Measurements from ENCODE around the gene FAM193A.

The FAM193A gene

GRCh38 chr4:2754848-2755819, 218.7 kb downstream of the FAM193A start:
- H3K27me3 ChIP-seq (replicated peaks; ENCODE audit: control insufficient read depth, insufficient read depth, low read length): no peaks in the 10 kb centered on the region
- H3K36me3 ChIP-seq (ENCODE audit: control insufficient read depth, insufficient read depth, low read length): peaks cover 3% of the 10 kb centered on the region
- no peak for TF ChIP-seq CTCF (IDR thresholded peaks at IDR 0.05; ENCODE audit: insufficient read depth, low read length, poor library complexity, severe bottlenecking)
- peak overlapping the region; percentile 94 for H3K4me3 ChIP-seq (replicated peaks; ENCODE audit: low read depth, low read length)
- DNase-seq (ENCODE audit: extremely low read depth, insufficient read length): no peak

- TF ChIP-seq CTCF (IDR thresholded peaks at IDR 0.05; ENCODE audit: insufficient read depth, low read length, poor library complexity, severe bottlenecking): no peak
- no peaks in the 10 kb centered on the region for H3K27me3 ChIP-seq (replicated peaks; ENCODE audit: control insufficient read depth, insufficient read depth, low read length)
- peak within 1 kb of the TSS; percentile 94 for H3K4me3 ChIP-seq (replicated peaks; ENCODE audit: low read depth, low read length)
- DNase-seq (ENCODE audit: extremely low read depth, insufficient read length): peak; percentile 83
- peaks cover 3% of the 10 kb centered on the region for H3K36me3 ChIP-seq (ENCODE audit: control insufficient read depth, insufficient read depth, low read length)
Observed at GRCh38 chr4:2755821-2756690, 219.6 kb downstream of the FAM193A start, which contains the start of gene TNIP2. Gene TNIP2, minus strand, starts transcription at chr4:2756336. Its CDS starts 47 bp downstream, at chr4:2756289.

GRCh38 chr4:2756691-2757350, 220.4 kb downstream of the FAM193A start:
- H3K4me3 ChIP-seq (replicated peaks; ENCODE audit: low read depth, low read length): peak overlapping the region; percentile 48

GRCh38 chr4:2757426-2757825, 221.0 kb downstream of the FAM193A start:
- no peak for TF ChIP-seq CTCF (IDR thresholded peaks at IDR 0.05; ENCODE audit: insufficient read depth, low read length, poor library complexity, severe bottlenecking)
- H3K36me3 ChIP-seq (ENCODE audit: control insufficient read depth, insufficient read depth, low read length): no peaks in the 10 kb centered on the region; the same call in 1 of the 2 replicates
- no peaks in the 10 kb centered on the region for H3K27me3 ChIP-seq (replicated peaks; ENCODE audit: control insufficient read depth, insufficient read depth, low read length)
- DNase-seq (ENCODE audit: extremely low read depth, insufficient read length): no peak
- no peak overlapping the region for H3K4me3 ChIP-seq (replicated peaks; ENCODE audit: low read depth, low read length)

More at GRCh38 chr4:2756691-2757350, 220.4 kb downstream of the FAM193A start:
- no peak for DNase-seq (ENCODE audit: extremely low read depth, insufficient read length)
- TF ChIP-seq CTCF (IDR thresholded peaks at IDR 0.05; ENCODE audit: insufficient read depth, low read length, poor library complexity, severe bottlenecking): no peak
- peaks cover 3% of the 10 kb centered on the region for H3K36me3 ChIP-seq (ENCODE audit: control insufficient read depth, insufficient read depth, low read length)
- H3K27me3 ChIP-seq (replicated peaks; ENCODE audit: control insufficient read depth, insufficient read depth, low read length): no peaks in the 10 kb centered on the region
